ENCODE results near the gene RAMACL. TPM values are rescaled to one million over a fixed set of nuclear protein-coding genes. Genes with fewer than 3 reads are reported as not detected.

RAMACL gene
- total RNA-seq, 6 experiments from 2014 or later, result 0.19 to 1.4 (median 0.65) TPM

- 77% methylated on average over 10 of the region's 17 CpGs for WGBS (ENCODE audit: insufficient coverage, low coverage, low lambda C conversion rate, missing lambda C conversion rate)
- ATAC-seq, result no peak
- intact Hi-C loops (cut with DNase I), result no loop called here
These were observed 6.1 kb downstream of the RAMACL start for GRCh38 chr6:166580076-166581050.

GRCh38 chr6:166579237-166579850, 7.1 kb downstream of the RAMACL start:
- DNase-seq (no peak), ATAC-seq (no peak)
- Histone ChIP-seq H3K9me3 (no peaks in the 10 kb centered on the region), H3K36me3 (no peaks in the 10 kb centered on the region), H3K4me1 (no peaks in the 10 kb centered on the region), H3K4me3 (no peak overlapping the region), H3K27ac (no peak overlapping the region), H3K27me3 (no peaks in the 10 kb centered on the region)
- WGBS (ENCODE audit: insufficient coverage, low coverage, low lambda C conversion rate, missing lambda C conversion rate), result 89% methylated on average over 9 of the region's 9 CpGs
- intact Hi-C loops (cut with DNase I), result no loop called here
- TF ChIP-seq CTCF (IDR thresholded peaks at IDR 0.05) (no peak), POLR2A (IDR thresholded peaks at IDR 0.05) (no peak)

More at GRCh38 chr6:166580076-166581050, 6.1 kb downstream of the RAMACL start:
- Histone ChIP-seq H3K27me3 (no peaks in the 10 kb centered on the region), H3K36me3 (no peaks in the 10 kb centered on the region), H3K4me1 (no peaks in the 10 kb centered on the region), H3K9me3 (no peaks in the 10 kb centered on the region), H3K27ac (no peak overlapping the region), H3K4me3 (no peak overlapping the region)
- no peak for TF ChIP-seq CTCF (IDR thresholded peaks at IDR 0.05)
- TF ChIP-seq POLR2A (IDR thresholded peaks at IDR 0.05), result no peak
- DNase-seq, result no peak

GRCh38 chr6:166578536-166579236, 7.8 kb downstream of the RAMACL start:
- intact Hi-C loops (cut with DNase I), result no loop called here
- no peaks in the 10 kb centered on the region for H3K27me3 ChIP-seq
- 92% methylated on average over 7 of the region's 15 CpGs for WGBS (ENCODE audit: insufficient coverage, low coverage, low lambda C conversion rate, missing lambda C conversion rate)

More at GRCh38 chr6:166578536-166579236, 7.8 kb downstream of the RAMACL start:
- Histone ChIP-seq H3K27ac (no peak overlapping the region), H3K36me3 (no peaks in the 10 kb centered on the region), H3K4me3 (no peak overlapping the region), H3K4me1 (no peaks in the 10 kb centered on the region), H3K9me3 (no peaks in the 10 kb centered on the region)
- TF ChIP-seq POLR2A (IDR thresholded peaks at IDR 0.05), result no peak
- no peak for TF ChIP-seq CTCF (IDR thresholded peaks at IDR 0.05)
- DNase-seq (no peak), ATAC-seq (no peak)
